HG02973 (cell line): ENCODE measurements around the gene WBP2NL.
"Not testable (repeated sequence)": the region's sequence is repeated elsewhere in the genome, so short reads cannot be mapped to it uniquely, and the experiment has no call there.

Experiments used
- ATAC-seq: cut with Tn5 transposase; IDR thresholded peaks from one replicate; pipeline ENCODE4 v1.9.1; 2021; ENCODE audit warnings: moderate library complexity; ENCODE audit not compliant: unreplicated experiment

The WBP2NL gene

DNA sequence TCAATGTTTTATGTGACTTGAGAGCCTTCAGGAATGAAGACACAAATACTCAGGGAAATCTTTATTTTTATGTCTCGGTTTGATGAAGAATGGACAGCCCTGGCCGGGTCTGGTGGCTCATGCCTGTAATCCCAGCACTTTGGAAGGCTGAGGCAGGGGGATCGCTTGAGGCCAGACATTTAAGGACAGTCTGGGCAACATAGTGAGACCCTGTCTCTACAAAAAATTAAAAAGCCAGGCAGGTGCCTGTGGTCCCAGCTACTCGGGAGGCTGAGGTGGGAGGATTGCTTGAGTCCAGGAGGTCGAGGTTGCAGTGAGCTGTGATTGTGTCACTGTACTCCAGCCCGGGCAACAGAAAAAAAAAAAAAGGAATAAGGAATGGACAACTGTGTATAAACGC, 72.9 kb downstream of the WBP2NL start:
- not testable (repeated sequence) for ATAC-seq

- ATAC-seq: no peak
Observed at GRCh38 chr22:42072606-42073330, 74.2 kb downstream of the WBP2NL start.

GRCh38 chr22:42073621-42074041, 75.0 kb downstream of the WBP2NL start:
- no peak for ATAC-seq

DNA sequence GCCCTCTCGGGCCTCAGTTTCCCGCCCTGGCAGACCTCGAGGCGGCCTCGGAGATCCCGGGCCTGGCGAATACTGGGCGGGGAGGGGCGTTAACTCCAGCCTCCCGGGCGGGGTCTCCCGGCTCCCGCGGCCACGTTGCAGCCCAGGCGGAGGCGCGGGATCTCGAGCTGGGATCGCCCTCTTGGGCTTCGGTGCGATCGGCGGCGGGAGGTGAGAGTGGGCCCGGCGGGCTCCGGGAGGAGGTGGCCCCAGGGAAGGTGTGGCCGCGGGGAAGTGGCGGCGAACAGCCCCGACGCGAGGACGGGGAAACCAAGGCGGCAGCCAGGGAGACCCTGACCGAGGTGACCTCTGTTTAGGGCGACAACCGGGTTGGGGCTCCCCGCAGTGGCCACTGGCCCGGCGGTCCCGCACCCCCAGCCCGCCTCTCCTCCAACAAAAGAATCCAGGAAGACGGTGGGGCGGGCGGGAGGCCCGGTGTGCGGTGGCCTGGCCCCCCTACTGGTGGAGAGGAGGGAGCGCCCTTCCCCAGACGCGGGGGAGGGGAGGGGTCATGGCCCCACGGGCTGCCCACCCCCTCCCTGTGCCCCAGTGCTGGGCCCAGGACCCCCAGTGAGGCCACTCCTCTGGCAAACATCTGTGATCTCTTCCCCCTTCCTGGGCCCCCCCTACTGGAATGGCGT, 75.7 kb downstream of the WBP2NL start, which contains the start of gene PHETA2:
TSS of gene PHETA2 (plus strand) at position 117 of the 680 bp plus-strand sequence. CDS start 3,046 bp downstream, outside the sequence.
- ATAC-seq: no peak

DNA sequence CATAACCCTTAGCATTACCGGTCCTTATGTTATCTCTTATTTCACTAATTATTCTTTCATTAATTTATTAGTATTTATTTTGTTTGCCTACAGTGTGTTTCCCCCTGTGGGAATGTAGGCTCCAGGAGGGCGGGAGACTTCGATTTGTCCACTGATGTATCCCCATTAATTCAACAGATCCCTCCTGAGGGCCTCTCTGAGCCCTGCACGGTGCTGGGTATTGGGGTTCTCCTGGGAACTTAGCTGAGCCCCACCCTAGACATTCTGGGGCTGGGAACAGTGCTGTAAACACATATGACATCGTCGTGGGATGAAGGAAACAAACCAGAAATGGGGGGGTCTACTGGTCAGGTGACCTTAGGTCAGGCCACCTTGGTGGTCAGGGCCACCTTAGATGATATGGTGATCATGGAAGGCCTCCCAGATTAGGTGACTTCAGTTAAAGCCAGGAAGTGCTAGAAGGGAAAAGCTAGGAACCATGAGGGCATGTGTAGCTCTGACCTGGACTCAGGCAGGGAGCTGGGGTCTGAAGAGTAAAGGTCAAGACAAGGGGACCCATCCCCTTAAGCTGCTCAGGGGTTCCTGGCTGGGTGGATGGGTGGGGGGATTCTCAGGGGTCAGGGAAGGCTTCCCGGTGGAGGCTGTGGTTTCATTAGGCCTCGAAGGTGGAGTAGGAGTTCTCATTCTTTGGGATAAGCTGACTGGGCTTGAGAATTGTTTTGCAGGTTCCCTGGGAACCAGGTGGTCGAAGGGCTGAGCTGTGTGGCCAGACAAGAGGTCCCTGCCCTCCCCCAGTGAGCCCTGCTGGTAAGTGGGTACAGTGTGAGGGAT, 76.5 kb downstream of the WBP2NL start:
- no peak for ATAC-seq

- ATAC-seq: no peak
Observed at GRCh38 chr22:42076764-42077485, 78.3 kb downstream of the WBP2NL start.

DNA sequence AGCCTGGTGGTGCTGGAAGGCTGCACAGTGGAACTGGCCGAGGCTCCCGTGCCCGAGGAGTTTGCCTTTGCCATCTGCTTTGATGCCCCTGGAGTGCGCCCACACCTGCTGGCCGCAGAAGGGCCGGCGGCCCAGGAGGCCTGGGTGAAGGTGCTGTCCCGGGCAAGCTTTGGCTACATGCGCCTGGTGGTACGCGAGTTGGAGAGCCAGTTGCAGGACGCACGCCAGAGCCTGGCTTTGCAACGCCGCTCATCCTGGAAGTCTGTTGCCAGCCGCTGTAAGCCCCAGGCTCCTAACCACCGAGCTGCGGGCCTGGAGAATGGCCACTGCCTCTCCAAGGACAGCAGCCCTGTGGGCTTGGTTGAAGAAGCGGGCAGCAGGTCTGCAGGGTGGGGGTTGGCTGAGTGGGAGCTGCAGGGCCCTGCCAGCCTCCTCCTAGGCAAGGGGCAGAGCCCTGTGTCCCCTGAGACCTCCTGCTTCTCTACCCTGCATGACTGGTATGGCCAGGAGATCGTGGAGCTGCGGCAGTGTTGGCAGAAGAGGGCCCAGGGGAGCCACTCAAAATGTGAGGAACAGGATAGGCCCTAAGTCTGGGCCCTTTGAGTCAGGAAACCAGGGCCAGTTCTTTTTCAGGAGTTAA, 79.0 kb downstream of the WBP2NL start:
- no peak for ATAC-seq
